ENCODE results near the gene FNBP1L.

Gene FNBP1L

GRCh38 chr1:93566227-93566626, 118.3 kb downstream of the FNBP1L start:
- FAIRE-seq (no peak), DNase-seq (ENCODE audit: insufficient read length) (no peak)
- TF ChIP-seq POLR2A (IDR thresholded peaks at IDR 0.05; ENCODE audit: low read depth, low read length) (no peak), TAF1 (IDR thresholded peaks at IDR 0.05; ENCODE audit: borderline replicate concordance, low read depth, low read length) (no peak), POLR2AphosphoS5 (IDR thresholded peaks at IDR 0.05; ENCODE audit: low read depth, low read length) (no peak)

DNA sequence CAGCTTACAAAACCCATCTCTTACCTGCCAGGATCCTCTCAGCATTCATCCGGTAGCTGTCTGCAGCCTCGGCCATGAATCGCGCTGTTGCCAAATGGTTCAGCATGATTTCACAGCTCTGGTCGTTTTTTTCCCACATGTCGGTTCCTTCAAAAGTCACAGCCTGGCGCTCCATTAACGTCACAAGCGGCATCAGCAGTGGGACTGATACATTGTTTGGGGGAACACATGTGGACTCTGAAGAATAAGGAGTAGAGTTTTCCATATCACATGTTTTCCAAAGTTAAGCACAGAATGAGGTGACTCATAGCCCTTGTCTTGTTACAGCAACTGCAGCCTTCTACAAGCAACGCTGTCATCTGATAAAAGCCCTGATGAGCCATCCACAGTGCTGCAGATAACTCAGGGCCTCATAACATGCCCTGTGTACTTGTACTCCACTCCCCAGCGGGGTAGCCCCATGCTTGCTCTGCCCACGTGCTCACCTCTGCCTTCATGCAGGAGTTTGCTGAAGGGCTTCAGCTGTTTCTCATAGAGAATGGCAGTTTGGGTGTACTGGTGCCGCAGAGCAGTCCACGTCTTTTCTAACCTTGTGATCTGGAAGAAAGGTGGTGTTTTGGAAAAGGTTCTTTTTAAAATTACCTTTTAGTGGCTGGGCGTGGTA, 119.5 kb downstream of the FNBP1L start:
- DNase-seq (ENCODE audit: insufficient read length) (no peak), FAIRE-seq (no peak)
- TF ChIP-seq TAF1 (IDR thresholded peaks at IDR 0.05; ENCODE audit: borderline replicate concordance, low read depth, low read length), result no peak
- no peak for TF ChIP-seq POLR2A (IDR thresholded peaks at IDR 0.05; ENCODE audit: low read depth, low read length)
- TF ChIP-seq POLR2AphosphoS5 (IDR thresholded peaks at IDR 0.05; ENCODE audit: low read depth, low read length), result no peak

- TF ChIP-seq TAF1 (IDR thresholded peaks at IDR 0.05; ENCODE audit: borderline replicate concordance, low read depth, low read length) (no peak), POLR2AphosphoS5 (IDR thresholded peaks at IDR 0.05; ENCODE audit: low read depth, low read length) (no peak), POLR2A (IDR thresholded peaks at IDR 0.05; ENCODE audit: low read depth, low read length) (no peak)
- FAIRE-seq (no peak), DNase-seq (ENCODE audit: insufficient read length) (no peak)
These were observed 121.6 kb downstream of the FNBP1L start for GRCh38 chr1:93569489-93569888.

DNA sequence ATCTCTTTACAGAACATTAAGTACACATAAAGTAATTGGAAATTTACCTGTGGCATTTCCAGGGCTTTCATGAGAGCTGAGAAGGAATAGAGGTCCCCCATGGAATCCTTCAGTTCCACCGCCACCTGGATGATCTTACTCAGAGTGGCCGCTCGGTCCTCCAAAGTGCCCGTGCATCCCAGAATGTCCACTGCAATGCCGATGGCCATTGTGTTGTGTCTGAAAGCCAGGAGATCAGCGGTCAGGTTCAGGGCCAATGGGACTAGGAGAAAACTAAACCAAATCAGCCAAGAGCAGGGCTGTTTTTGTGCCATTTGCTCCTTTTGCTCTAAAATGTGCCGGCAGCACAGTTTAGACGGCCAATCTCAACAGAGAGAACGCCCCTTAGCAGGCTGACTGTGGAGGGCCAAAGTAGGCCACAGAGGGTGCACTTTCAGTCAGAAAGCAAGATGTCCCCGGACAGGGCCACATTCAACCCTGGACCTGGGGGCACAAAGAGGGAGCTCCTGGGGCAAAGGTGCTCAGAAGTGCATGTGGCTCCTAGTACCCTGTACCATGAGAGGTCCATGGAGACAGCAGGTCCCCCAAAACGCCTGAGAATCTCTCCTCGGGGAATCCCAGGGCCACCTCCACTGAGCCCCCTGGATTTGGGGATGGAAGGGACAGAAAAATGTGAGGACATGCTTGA, 123.8 kb downstream of the FNBP1L start:
- DNase-seq (ENCODE audit: insufficient read length), result no peak
- no peak for FAIRE-seq
- TF ChIP-seq POLR2AphosphoS5 (IDR thresholded peaks at IDR 0.05; ENCODE audit: low read depth, low read length) (no peak), TAF1 (IDR thresholded peaks at IDR 0.05; ENCODE audit: borderline replicate concordance, low read depth, low read length) (no peak), POLR2A (IDR thresholded peaks at IDR 0.05; ENCODE audit: low read depth, low read length) (no peak)

DNA sequence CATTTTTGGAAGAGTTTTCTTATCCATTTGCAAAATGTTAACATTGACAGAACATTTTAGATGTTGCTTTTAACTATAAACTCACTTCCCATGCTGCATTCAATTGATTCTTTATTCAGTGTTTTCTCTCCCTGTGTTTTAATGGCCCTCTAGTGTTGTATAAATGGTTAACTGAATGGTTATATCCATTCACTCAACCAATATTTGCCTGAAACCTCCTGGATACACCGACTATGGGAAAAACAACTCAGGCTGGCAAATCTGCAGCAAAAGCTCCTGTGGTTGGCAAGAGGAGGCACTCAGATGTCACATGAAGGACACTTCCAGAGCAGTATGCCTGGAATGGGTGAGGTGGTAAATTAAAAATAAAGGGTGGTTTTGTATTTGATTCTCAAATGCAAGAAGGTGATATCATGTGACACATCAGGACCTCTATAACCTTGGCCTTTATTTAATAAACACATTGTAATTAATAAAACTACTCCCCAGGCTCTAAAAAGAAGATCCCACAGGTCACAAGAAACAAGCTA, 126.1 kb downstream of the FNBP1L start:
- FAIRE-seq, result no peak
- no peak for DNase-seq (ENCODE audit: insufficient read length)

DNA sequence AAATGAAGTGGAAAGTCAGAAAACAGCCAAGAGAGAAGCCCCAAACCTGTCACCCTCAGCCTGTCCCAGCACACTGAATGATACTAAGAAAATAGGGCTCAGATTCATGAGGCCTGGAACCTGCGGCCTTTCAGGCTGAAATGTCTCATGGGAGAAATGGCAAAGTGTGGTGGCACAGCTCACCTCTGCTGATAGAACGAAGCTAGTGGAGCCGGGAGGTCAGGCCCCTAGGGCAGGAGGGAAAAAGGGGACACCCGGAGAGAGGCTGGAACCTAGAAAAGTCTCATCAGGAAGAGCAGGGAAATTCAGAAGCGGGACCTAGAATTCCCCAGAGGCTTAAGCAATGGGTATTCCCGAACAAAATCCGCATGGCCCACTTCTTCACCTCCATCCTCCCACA, 126.6 kb downstream of the FNBP1L start:
- no peak for TF ChIP-seq POLR2AphosphoS5 (IDR thresholded peaks at IDR 0.05; ENCODE audit: low read depth, low read length)
- DNase-seq (ENCODE audit: insufficient read length), result no peak
- no peak for FAIRE-seq

More for the DNA sequence above, 126.1 kb downstream of the FNBP1L start:
- TF ChIP-seq TAF1 (IDR thresholded peaks at IDR 0.05; ENCODE audit: borderline replicate concordance, low read depth, low read length) (no peak), POLR2A (IDR thresholded peaks at IDR 0.05; ENCODE audit: low read depth, low read length) (no peak), POLR2AphosphoS5 (IDR thresholded peaks at IDR 0.05; ENCODE audit: low read depth, low read length) (no peak)

DNA sequence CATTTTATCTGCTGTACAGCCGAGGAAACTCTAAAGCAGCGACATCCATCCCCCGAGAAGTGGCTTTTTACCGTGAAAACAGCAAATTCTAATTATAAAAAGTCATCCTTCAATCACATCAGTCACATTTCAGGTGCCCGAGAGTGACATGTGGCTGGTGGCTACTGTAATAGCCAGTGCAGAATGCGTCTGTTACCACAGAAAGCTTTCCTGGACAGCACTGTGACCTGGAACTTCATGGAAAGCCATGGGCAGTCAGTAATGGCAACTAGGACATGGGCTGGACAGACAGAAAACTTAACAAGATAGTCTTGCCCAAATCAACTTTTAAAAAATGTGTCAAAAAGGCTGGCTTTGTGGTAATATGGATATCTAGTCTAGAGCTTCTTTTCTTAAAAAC, 127.1 kb downstream of the FNBP1L start:
- FAIRE-seq, result no peak
- no peak for DNase-seq (ENCODE audit: insufficient read length)
- TF ChIP-seq POLR2A (IDR thresholded peaks at IDR 0.05; ENCODE audit: low read depth, low read length) (no peak), TAF1 (IDR thresholded peaks at IDR 0.05; ENCODE audit: borderline replicate concordance, low read depth, low read length) (no peak), POLR2AphosphoS5 (IDR thresholded peaks at IDR 0.05; ENCODE audit: low read depth, low read length) (no peak)

DNA sequence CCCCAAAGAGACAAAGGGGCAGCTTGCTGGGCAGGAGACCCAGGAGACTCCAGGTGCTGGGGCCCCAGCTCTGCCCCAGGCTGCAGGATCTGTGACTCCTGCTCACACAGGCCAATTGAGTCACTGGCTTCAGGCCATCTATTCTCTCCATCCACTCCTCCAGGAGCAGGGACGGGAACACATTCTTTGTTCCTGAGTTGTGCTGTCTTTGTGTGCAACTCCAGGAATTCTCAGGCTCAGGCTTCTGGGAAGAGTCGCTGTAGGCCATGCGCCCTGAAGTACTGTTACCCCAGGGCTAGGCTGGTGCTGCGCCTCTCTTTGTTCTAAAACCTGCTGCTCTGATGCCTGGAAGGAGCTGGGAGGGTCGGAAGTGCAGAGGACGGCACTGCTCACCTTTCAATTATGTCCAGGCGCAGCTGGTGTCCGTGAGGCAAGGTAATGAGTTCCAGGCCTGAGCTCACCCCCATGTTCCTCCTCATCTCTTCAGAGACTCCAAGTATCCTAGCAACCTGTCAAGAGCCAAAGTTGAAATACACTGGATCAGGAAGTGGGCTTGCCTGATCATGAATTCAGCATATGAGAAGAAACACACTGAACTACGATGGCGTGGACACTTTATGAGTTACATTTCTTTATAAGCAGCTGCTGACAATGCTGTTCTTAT, 127.8 kb downstream of the FNBP1L start:
- DNase-seq (ENCODE audit: insufficient read length) (no peak), FAIRE-seq (no peak)
- TF ChIP-seq POLR2AphosphoS5 (IDR thresholded peaks at IDR 0.05; ENCODE audit: low read depth, low read length) (no peak), TAF1 (IDR thresholded peaks at IDR 0.05; ENCODE audit: borderline replicate concordance, low read depth, low read length) (no peak), POLR2A (IDR thresholded peaks at IDR 0.05; ENCODE audit: low read depth, low read length) (no peak)

GRCh38 chr1:93576346-93576745, 128.4 kb downstream of the FNBP1L start:
- no peak for TF ChIP-seq POLR2A (IDR thresholded peaks at IDR 0.05; ENCODE audit: low read depth, low read length)
- TF ChIP-seq POLR2AphosphoS5 (IDR thresholded peaks at IDR 0.05; ENCODE audit: low read depth, low read length), result no peak
- no peak for TF ChIP-seq TAF1 (IDR thresholded peaks at IDR 0.05; ENCODE audit: borderline replicate concordance, low read depth, low read length)
- DNase-seq (ENCODE audit: insufficient read length), result no peak
- FAIRE-seq, result no peak

GRCh38 chr1:93576746-93577145, 128.8 kb downstream of the FNBP1L start:
- no peak for DNase-seq (ENCODE audit: insufficient read length)
- TF ChIP-seq POLR2AphosphoS5 (IDR thresholded peaks at IDR 0.05; ENCODE audit: low read depth, low read length) (no peak), TAF1 (IDR thresholded peaks at IDR 0.05; ENCODE audit: borderline replicate concordance, low read depth, low read length) (no peak), POLR2A (IDR thresholded peaks at IDR 0.05; ENCODE audit: low read depth, low read length) (no peak)
- FAIRE-seq, result no peak

- TF ChIP-seq POLR2A (IDR thresholded peaks at IDR 0.05; ENCODE audit: low read depth, low read length), result no peak
- TF ChIP-seq POLR2AphosphoS5 (IDR thresholded peaks at IDR 0.05; ENCODE audit: low read depth, low read length), result no peak
- no peak for TF ChIP-seq TAF1 (IDR thresholded peaks at IDR 0.05; ENCODE audit: borderline replicate concordance, low read depth, low read length)
- DNase-seq (ENCODE audit: insufficient read length) (no peak), FAIRE-seq (no peak)
These were observed 129.9 kb downstream of the FNBP1L start for GRCh38 chr1:93577536-93578432.

Data from GM12892 (cell line).